ENCODE data around the gene TXNDC11. TPM values are rescaled to one million over a fixed set of nuclear protein-coding genes. Genes with fewer than 3 reads are reported as not detected.

Gene TXNDC11
- total and polyA plus RNA-seq, 9 of the 15 experiments (the other 6 are each of a cell fraction or from before 2014, with no cell fraction given) = 0.66 to 32.6 (median 26.2) TPM

DNA sequence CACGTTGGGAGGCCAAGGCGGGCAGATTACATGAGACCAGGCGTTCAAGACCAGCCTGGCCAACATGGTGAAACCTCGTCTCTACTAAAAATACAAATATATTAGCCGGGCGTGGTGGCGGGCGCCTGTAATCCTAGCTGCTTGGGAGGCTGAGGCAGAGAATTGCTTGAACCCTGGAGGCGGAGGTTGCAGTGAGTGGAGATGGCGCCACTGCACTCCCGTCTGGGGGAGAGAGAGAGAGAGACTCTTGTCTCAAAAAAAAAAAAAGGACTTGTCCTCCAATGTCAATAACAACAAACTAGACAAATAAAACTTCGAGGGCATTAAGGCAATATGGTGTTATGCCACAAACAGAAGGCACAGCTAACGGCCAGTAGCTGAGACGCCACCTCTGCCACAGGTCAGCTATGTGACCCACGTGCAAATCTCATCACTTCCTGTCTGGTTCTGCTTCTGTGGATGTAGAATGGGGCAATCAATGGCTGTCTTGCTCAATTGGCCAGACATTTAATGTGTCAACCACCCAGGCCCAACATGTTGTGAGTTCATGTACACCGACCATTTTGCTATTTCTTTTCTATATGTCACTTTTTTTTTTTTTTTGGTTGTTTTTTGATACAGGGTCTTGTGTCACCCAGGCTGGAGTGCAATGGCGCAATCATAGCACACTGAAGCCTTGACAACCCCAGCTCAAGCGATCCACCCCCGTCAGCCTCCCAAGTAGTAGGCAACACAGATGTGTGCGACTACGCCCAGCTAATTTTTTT lies 834 bp upstream of the TXNDC11 start (continued):
- TF ChIP-seq MNT (conservative IDR thresholded peaks at IDR 0.05) (peak; percentile 3 to 8; a peak in 1 of 4 replicates), CC2D1A (IDR thresholded peaks at IDR 0.05) (0 out of 2 replicates have a peak, but pooled peaks have one; percentile 12), HDGF (IDR thresholded peaks at IDR 0.05) (peak; percentile 0), BCLAF1 (IDR thresholded peaks at IDR 0.05; ENCODE audit: borderline replicate concordance in 1 of 2, control insufficient read depth in 1 of 2, low read depth in 2 of 2, low read length in 1 of 2) (no peak), CEBPB (tag; IDR thresholded peaks at IDR 0.05) (peak; percentile 96), HDAC2 (IDR thresholded peaks at IDR 0.05) (peak; percentile 66; the same call in 1 of the 2 replicates), CEBPG (CRISPR knock-in tag; IDR thresholded peaks at IDR 0.05) (peak; percentile 81), CEBPG (tag; conservative IDR thresholded peaks at IDR 0.05 in 1 of 2, IDR thresholded peaks at IDR 0.05 in 1 of 2) (peak; percentile 88 to 89), SRSF9 (IDR thresholded peaks at IDR 0.05; ENCODE audit: borderline replicate concordance, low read depth, low read length) (no peak), ETV1 (tag; conservative IDR thresholded peaks at IDR 0.05; ENCODE audit: low read depth) (peak; percentile 81), NFRKB (IDR thresholded peaks at IDR 0.05; ENCODE audit: low read depth) (peak; percentile 75), MTA1 (IDR thresholded peaks at IDR 0.05; ENCODE audit: borderline replicate concordance) (0 out of 2 replicates have a peak, but pooled peaks have one; percentile 9), NR2C1 (IDR thresholded peaks at IDR 0.05) (no peak; the same call in 1 of the 2 replicates), NR2C1 (tag; IDR thresholded peaks at IDR 0.05) (peak; percentile 72), NR4A1 (CRISPR knock-in tag; IDR thresholded peaks at IDR 0.05) (no peak), NR4A1 (tag; IDR thresholded peaks at IDR 0.05) (no peak), ZC3H4 (CRISPR knock-in tag; IDR thresholded peaks at IDR 0.05; ENCODE audit: borderline replicate concordance) (peak; percentile 74; the same call in 1 of the 2 replicates), E2F6 (IDR thresholded peaks at IDR 0.05; ENCODE audit: borderline replicate concordance in 1 of 2, extremely low read depth in 1 of 2, insufficient read depth in 1 of 2, insufficient read length in 1 of 2, low read depth in 1 of 2, low read length in 1 of 2, poor library complexity in 1 of 2, severe bottlenecking in 1 of 2) (peak in 1 of 2 experiments; percentile 44), ZNF354B (CRISPR knock-in tag; IDR thresholded peaks at IDR 0.05) (no peak), MIER1 (IDR thresholded peaks at IDR 0.05; ENCODE audit: low read depth) (0 out of 2 replicates have a peak, but pooled peaks have one; percentile 44), ARID2 (IDR thresholded peaks at IDR 0.05) (0 out of 2 replicates have a peak, but pooled peaks have one; percentile 32), SPI1 (IDR thresholded peaks at IDR 0.05; ENCODE audit: borderline replicate concordance, low read depth, low read length) (0 out of 2 replicates have a peak, but pooled peaks have one; percentile 35)
